ENCODE measurements around the gene DOHH.

DNA sequence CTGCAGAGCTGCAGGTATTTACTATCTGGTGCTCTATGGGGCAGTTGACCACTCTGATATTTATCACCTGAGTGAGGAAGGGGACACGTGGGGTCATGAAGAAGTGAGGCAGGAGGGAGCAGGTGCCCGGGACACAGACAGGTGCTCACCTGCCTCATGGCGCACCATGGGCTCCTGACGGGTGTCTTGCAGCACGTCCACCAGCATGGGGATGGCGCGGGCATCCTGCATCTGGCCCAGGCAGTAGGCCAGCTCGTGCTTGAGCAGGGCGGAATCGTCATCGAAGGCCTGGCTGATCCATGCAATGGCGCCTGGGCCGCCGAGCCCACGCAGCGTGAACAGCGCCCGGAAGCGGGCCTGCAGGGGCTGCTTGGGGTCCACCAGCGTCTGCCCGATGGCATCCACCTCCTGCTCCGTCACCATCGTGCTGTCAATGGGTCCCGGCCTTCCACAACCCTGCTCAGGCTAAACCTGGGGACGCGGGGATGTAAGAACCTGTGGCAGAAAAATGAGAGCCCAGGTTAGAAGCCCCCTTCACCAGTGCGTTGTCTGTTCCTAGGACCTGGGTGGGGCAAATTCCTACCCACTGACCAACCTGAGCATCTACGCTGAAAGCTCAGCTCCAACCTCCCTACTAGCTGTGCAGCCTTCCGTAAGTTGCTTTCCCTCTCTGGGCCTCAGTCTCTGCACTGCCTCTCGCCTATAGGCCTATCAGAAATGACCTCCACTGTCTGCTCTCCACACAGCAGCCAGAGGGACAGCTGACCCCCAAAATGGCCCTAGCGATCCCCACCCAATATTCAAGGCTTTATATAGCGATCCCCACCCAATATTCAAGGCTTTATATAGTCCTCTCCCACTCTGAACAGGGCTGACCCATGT lies 3.8 kb downstream of the DOHH start:
- TF ChIP-seq, protein P1, sequence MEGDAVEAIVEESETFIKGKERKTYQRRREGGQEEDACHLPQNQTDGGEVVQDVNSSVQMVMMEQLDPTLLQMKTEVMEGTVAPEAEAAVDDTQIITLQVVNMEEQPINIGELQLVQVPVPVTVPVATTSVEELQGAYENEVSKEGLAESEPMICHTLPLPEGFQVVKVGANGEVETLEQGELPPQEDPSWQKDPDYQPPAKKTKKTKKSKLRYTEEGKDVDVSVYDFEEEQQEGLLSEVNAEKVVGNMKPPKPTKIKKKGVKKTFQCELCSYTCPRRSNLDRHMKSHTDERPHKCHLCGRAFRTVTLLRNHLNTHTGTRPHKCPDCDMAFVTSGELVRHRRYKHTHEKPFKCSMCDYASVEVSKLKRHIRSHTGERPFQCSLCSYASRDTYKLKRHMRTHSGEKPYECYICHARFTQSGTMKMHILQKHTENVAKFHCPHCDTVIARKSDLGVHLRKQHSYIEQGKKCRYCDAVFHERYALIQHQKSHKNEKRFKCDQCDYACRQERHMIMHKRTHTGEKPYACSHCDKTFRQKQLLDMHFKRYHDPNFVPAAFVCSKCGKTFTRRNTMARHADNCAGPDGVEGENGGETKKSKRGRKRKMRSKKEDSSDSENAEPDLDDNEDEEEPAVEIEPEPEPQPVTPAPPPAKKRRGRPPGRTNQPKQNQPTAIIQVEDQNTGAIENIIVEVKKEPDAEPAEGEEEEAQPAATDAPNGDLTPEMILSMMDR (conservative IDR thresholded peaks at IDR 0.05; ENCODE audit: low read length): no peak
- TF ChIP-seq EZH2phosphoT487 (IDR thresholded peaks at IDR 0.05; ENCODE audit: borderline replicate concordance): no peak
